IPS-11a (cell line): ENCODE results near the gene ADAMTS19.
"Not testable (repeated sequence)": the region's sequence is repeated elsewhere in the genome, so short reads cannot be mapped to it uniquely, and the experiment has no call there.

Experiments used
- H3K4me3 ChIP-seq: one replicate; pipeline ENCODE4 v1.5.1; 2013; ENCODE audit warnings: low read depth, low read length, control low read depth

Gene ADAMTS19

GRCh38 chr5:129572060-129572459 is 112.0 kb downstream of the ADAMTS19 start:
- H3K4me3 ChIP-seq = no peak overlapping the region

- H3K4me3 ChIP-seq = not testable (repeated sequence)
Observed at GRCh38 chr5:129584496-129584895, 124.4 kb downstream of the ADAMTS19 start.

DNA sequence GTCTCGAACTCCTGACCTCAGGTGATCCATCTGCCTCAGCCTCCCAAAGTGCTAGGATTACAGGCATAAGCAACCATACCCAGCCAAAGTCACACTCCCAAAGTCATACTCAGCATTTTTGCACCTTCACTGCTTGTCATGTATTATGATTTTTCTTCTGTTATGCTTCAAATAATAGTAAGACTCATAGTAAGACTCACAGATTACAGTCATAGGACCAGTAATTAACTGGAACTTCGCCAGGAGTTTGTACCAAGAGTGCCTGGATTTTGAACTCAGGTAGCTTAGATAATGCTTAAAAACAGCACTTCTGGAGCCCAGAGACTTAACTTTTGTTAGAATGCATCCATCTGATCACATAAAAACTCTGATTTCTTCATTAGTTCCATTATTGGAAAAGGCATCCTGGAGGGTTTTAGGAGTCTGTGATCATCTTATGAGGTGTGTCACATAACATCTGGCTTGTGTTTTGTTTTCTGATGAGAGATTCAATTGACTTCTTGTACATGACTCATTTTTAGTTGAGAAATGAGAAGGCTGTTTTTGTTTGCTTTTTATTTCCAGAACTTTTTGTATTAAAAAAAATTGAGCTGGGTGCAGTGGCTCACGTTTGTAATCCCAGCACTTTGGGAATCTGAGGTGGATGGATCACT is 131.5 kb downstream of the ADAMTS19 start:
- no peak overlapping the region for H3K4me3 ChIP-seq

GRCh38 chr5:129593525-129593924 is 133.4 kb downstream of the ADAMTS19 start:
- no peak overlapping the region for H3K4me3 ChIP-seq

- H3K4me3 ChIP-seq = no peak overlapping the region
Observed at GRCh38 chr5:129601576-129601975, 141.5 kb downstream of the ADAMTS19 start.

DNA sequence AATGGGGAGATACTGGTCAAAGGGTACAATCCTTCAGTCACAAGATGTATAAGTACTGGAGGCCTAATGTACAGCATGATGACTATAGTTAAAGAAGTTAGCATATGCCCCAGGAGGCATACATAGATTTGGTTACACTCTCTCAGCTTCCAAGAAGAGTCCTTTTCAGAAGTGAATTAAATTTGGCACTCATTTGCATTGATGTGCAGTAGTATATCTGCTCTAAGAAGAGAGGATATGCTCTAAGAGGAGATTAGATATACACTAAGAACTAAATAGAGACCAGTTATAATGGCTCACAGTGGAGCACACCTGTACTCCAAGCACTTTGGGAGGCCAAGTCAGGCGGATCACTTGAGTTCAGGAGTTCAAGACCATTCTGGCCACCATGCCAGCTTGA is 148.3 kb downstream of the ADAMTS19 start:
- no peak overlapping the region for H3K4me3 ChIP-seq

GRCh38 chr5:129609710-129610109 is 149.6 kb downstream of the ADAMTS19 start:
- H3K4me3 ChIP-seq = no peak overlapping the region

DNA sequence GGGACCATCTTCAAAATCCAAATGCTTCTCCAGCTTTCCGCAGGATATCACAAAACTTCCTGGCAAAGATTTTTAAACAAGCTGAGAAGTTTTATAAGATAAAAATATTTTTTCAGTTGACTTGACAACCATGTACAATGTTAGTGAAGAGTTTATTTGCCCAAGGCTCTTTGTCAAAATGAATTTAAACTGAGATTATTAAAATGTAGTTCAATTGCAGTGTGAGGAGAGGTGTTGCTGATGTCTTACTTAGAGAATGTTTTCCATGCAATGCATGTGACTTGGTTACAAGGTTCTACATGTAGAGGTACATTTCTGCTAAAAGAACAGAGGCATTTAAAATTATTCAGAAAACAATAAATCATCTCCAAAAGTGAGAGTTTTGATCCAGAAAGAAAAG is 156.4 kb downstream of the ADAMTS19 start:
- no peak overlapping the region for H3K4me3 ChIP-seq

- no peak overlapping the region for H3K4me3 ChIP-seq
Observed at GRCh38 chr5:129617206-129617605, 157.1 kb downstream of the ADAMTS19 start.

GRCh38 chr5:129619782-129620181 is 159.7 kb downstream of the ADAMTS19 start:
- H3K4me3 ChIP-seq = no peak overlapping the region

DNA sequence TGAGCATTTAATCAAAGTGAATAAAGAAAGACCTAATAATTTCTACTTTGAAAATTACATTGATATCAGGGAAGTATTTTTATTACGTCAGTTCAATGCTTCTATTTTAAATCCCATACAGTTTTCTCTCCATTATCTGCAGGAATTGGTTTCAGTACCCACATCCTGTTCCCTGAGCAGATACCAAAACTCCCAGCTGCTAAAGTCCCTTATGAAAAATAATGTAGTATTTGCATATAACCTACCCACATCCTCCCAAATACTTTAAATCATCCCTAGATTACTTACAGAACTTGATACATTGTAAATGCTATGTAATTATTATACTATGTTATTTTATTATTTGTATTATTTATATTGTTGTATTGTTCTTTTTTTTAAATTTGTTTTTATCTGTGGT is 162.4 kb downstream of the ADAMTS19 start:
- no peak overlapping the region for H3K4me3 ChIP-seq

DNA sequence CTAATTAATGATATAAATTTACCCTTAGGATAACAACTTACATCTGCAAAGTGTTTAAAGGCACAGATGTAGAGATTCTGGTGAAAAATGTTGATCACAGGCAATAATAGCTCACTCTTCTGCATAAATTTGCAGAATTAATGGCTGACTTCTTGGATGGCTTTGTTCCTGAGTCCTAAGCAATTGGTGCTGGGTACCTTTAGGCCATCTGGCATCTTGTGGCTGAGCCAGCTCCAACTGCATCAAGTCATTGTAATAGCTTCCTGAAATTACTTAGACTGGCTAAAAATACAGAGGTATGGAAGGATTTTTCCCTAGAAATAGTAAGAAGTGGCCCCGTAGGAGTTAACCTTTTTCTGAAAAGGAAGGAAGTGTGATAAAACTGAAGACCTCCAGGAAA is 169.5 kb downstream of the ADAMTS19 start:
- H3K4me3 ChIP-seq = no peak overlapping the region

- H3K4me3 ChIP-seq = no peak overlapping the region
Observed at GRCh38 chr5:129630101-129630500, 170.0 kb downstream of the ADAMTS19 start.

- no peak overlapping the region for H3K4me3 ChIP-seq
Observed at GRCh38 chr5:129631961-129632360, 171.9 kb downstream of the ADAMTS19 start.

DNA sequence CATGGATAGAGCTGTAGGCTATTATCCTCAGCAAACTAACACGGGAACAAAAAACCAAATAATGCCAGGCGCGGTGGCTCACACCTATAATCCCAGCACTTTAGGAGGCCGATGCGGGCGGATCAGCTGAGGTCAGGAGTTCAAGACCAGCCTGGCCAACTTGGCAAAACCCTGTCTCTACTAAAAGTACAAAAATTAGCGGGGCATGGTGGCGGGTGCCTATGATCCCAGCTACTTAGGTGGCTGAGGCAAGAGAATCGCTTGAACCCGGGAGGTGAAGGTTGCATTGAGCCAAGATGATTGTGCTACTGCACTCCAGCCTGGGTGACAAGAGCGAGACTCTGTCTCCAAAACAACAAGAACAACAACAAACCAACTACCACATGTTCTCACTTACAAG is 177.4 kb downstream of the ADAMTS19 start:
- not testable (repeated sequence) for H3K4me3 ChIP-seq

- no peak overlapping the region for H3K4me3 ChIP-seq
Observed at GRCh38 chr5:129639331-129639730, 179.2 kb downstream of the ADAMTS19 start.

DNA sequence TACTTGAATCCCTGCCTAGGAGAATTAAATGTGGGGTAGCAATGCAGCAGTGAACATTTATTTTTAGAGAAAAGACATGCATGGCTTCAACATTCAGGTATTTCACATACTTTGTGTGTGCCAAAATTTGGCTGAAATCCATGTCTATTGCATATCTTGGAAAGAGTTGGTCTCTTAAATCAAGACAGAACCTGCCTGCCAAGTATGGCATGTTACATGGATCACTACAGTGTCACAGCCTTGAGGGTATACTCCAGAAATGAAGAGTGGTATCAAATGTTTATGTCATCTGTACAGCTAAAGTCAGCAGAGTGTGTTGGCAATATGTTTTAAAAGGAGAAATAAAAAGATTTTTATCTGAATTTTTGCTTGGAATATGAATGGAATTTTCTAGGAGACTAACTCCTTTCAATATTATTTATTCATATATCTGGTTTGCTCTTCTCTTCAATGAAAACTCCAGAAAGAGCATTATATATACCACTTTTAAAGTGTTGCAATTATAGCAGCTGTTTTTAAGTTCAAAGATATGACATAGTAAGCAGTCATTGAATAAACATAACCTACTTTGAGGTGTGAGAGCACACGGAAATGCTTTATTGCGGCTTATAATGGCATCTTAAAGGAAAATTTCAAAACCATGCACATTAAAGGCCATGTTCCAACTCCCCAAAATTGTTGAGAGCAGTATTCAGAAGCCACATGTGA is 192.4 kb downstream of the ADAMTS19 start:
- no peak overlapping the region for H3K4me3 ChIP-seq

DNA sequence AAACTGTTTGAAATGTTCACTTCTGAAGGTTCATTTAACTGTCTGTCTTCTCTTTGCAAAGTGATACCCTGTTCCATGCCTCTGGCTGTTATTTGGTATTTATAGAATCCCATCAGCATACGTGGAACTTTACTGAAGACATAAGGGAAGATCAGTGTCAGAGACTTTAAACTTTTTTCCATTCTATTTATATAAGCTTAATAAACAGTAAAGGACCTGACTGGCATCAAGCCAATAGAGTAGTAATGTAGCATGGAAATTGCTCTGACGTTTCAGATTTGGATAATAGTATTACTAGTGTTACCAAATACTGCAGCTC is 192.9 kb downstream of the ADAMTS19 start:
- no peak overlapping the region for H3K4me3 ChIP-seq

GRCh38 chr5:129653442-129653841 is 193.3 kb downstream of the ADAMTS19 start:
- H3K4me3 ChIP-seq = no peak overlapping the region

GRCh38 chr5:129656952-129657351 is 196.9 kb downstream of the ADAMTS19 start:
- H3K4me3 ChIP-seq = no peak overlapping the region

DNA sequence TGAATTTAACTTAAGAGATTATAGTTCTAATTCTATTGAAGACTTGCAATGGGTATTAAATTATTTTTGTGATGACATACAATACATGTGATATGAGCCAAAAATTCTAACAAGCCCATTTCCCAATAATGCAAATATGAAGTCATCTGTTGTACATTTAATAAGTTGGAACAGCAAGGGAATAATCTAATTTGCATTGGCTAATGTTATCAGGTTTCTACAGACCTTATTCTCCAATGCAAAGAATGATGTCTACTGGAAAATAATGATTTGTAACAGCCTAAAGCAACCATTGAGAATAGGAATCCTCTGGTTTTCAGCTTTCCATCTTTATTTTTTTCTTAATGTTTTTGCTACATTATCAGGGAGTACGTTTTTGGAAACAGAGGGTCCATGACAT is 198.7 kb downstream of the ADAMTS19 start:
- H3K4me3 ChIP-seq = no peak overlapping the region

DNA sequence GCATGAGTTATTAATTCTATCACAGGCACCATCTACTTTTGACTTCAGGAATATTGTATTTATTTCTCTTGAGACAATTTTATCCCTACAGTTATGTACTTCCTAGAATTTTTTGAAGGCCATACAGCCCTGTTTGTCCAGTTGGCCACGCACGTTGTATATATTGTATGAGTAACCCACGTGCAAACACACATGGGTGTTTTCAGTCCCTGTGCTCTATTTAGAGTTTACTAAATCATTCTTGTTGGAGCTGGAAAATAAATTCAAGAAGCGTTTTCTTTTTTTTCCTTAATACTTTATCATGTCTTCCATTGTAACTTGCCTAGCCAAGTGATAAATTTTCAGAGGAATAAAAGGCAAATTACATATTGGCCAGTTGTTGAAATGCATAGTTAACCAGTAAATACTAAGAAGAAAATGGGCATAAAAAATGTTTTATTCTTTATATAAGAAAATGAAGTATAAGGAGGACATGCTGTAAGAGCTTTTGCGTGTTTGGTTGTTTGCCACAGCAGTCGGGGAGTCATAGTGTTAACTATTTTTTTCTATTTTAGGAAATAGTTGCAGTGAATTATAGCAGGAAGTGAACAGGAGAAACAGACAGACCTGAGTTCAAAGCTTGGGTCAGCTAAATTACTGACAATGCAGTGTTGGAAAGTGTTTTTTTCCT is 201.4 kb downstream of the ADAMTS19 start:
- H3K4me3 ChIP-seq = no peak overlapping the region
